ENCODE results near the gene MPRIP. TPM values are rescaled to one million over a fixed set of nuclear protein-coding genes. Genes with fewer than 3 reads are reported as not detected.

Gene MPRIP
- total RNA-seq, 1 experiment from 2014 or later = 132 TPM

DNA sequence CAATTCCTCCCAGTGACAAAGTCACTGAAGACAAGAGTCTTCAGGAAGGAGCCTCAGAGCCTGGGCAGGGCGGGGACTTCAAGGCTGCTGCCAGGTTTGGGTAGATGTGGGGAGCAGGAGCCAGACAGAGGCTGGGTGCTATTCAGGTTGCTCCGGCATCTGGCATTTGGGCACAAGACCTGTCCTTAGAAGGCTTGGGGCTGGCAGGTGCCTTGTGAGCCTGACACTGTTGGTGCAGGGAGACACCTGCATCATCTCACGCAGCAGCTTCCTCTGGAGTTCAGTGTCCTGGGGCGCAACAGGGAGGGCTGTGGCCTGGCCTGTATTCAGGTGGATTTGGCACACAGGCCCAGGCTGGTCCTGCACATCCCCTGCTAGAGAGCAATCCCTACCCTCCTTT, 65.0 kb downstream of the MPRIP start:
- no peaks in the 10 kb centered on the region for H3K4me1 ChIP-seq (ENCODE audit: insufficient read depth, low read length)
- no peak overlapping the region; the same call in 1 of the 2 replicates for H3K14ac ChIP-seq (ENCODE audit: insufficient read depth, low read length)
- H3K4ac ChIP-seq (ENCODE audit: low read depth, low read length) = no peak overlapping the region
- H2BK20ac ChIP-seq (ENCODE audit: low read depth, low read length, poor library complexity, severe bottlenecking) = no peak overlapping the region
- no peak overlapping the region for H3K56ac ChIP-seq (ENCODE audit: insufficient read length, low read depth, low read length)
- Mint-ChIP-seq H3K27me3 (ENCODE audit: low read depth) (no peaks in the 10 kb centered on the region), H3K36me3 (ENCODE audit: insufficient read depth in 1 of 3, low read depth in 3 of 3) (no peaks in the 10 kb centered on the region; a peak in 1 of 7 replicates), H3K4me1 (peaks cover 18 to 23% of the 10 kb centered on the region in 2 experiments), H3K4me3 (no peak overlapping the region), H3K9me3 (no peaks in the 10 kb centered on the region), H3K27ac (peak overlapping the region in 2 of 3 experiments; percentile 34 to 61; a peak in 1 of 7 replicates)
- H2BK15ac ChIP-seq (ENCODE audit: low read depth, low read length) = no peak overlapping the region
- H3K27ac ChIP-seq (ENCODE audit: insufficient read length, low read depth, low read length) = no peak overlapping the region
- H3K9me3 ChIP-seq (ENCODE audit: control insufficient read depth, low read depth, low read length) = no peaks in the 10 kb centered on the region
- no peak overlapping the region for H2BK5ac ChIP-seq (ENCODE audit: insufficient read length, low read length)
- H3K18ac ChIP-seq (ENCODE audit: insufficient read length, low read depth, low read length) = no peak overlapping the region
- no peak overlapping the region for H2BK120ac ChIP-seq (ENCODE audit: low read depth, low read length, poor library complexity, severe bottlenecking)
- no peak overlapping the region for H4K5ac ChIP-seq (ENCODE audit: insufficient read length, low read depth, low read length)
- no peak overlapping the region for H3K4me2 ChIP-seq (ENCODE audit: insufficient read depth, insufficient read length, low read length)
- H3K9ac ChIP-seq (ENCODE audit: extremely low read depth, insufficient read length, low read length) = no peak overlapping the region
- no peaks in the 10 kb centered on the region for H3K79me2 ChIP-seq (ENCODE audit: insufficient read depth, low read length)
- H4K20me1 ChIP-seq (ENCODE audit: control insufficient read depth, insufficient read depth, insufficient read length) = no peaks in the 10 kb centered on the region
- no CpG with 5 or more reads among the region's 4 CpGs for WGBS (ENCODE audit: extremely low coverage, insufficient read length, low lambda C conversion rate)
- no peak overlapping the region for H2BK12ac ChIP-seq (ENCODE audit: insufficient read length, low read depth, low read length)
- no peak overlapping the region for H2AK5ac ChIP-seq (ENCODE audit: insufficient read length, low read length)
- no peaks in the 10 kb centered on the region for H3K27me3 ChIP-seq (ENCODE audit: insufficient read depth, low read length)
- DNase-seq = no peak
- no peak overlapping the region for H2AFZ ChIP-seq (ENCODE audit: low read length)
- TF ChIP-seq, protein P1, sequence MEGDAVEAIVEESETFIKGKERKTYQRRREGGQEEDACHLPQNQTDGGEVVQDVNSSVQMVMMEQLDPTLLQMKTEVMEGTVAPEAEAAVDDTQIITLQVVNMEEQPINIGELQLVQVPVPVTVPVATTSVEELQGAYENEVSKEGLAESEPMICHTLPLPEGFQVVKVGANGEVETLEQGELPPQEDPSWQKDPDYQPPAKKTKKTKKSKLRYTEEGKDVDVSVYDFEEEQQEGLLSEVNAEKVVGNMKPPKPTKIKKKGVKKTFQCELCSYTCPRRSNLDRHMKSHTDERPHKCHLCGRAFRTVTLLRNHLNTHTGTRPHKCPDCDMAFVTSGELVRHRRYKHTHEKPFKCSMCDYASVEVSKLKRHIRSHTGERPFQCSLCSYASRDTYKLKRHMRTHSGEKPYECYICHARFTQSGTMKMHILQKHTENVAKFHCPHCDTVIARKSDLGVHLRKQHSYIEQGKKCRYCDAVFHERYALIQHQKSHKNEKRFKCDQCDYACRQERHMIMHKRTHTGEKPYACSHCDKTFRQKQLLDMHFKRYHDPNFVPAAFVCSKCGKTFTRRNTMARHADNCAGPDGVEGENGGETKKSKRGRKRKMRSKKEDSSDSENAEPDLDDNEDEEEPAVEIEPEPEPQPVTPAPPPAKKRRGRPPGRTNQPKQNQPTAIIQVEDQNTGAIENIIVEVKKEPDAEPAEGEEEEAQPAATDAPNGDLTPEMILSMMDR (conservative IDR thresholded peaks at IDR 0.05) = no peak
- no peak overlapping the region for H3K23ac ChIP-seq (ENCODE audit: insufficient read length, low read depth, low read length)
- no peak overlapping the region for H4K8ac ChIP-seq (replicated peaks; ENCODE audit: insufficient read length, low read depth, low read length)
- no peak overlapping the region for H3T11ph ChIP-seq (ENCODE audit: low read length)
- no peaks in the 10 kb centered on the region for H3K79me1 ChIP-seq (ENCODE audit: insufficient read depth, low read depth, low read length, poor library complexity, severe bottlenecking)
- no peak overlapping the region for H4K91ac ChIP-seq (ENCODE audit: insufficient read length, low read depth, low read length)
- no peaks in the 10 kb centered on the region for H3K23me2 ChIP-seq (ENCODE audit: insufficient read length, low read depth, low read length, poor library complexity, severe bottlenecking)

Measured in H9 (cell line).